WTC11 (cell line): ENCODE data around the gene MRNIP. TPM values are rescaled to one million over a fixed set of nuclear protein-coding genes. Genes with fewer than 3 reads are reported as not detected.

Source experiments
- ATAC-seq: fragments of 200-7000 bp; cut with Tn5 transposase; 2 replicates; pipeline ENCODE4 v1.10.0; 2021; ENCODE audit warnings: mild to moderate bottlenecking, moderate library complexity
- CTCF ChIA-PET: fragments of 300-600 bp; sonication (Branson Sonifier 250); formaldehyde crosslinking; loops from one replicate; lab custom pipeline; 2021; ENCODE audit warnings: antibody characterized with exemption; lab: Charles Lee
- POLR2A ChIA-PET: fragments of 350-600 bp; sonication (Branson Sonifier 250); formaldehyde crosslinking; loops from one replicate; lab custom pipeline; 2021; ENCODE audit warnings: antibody characterized with exemption; lab: Charles Lee
- DNase-seq: peaks from one replicate; pipeline ENCODE4 v3.0.0; 2021; ENCODE audit warnings: low spot score
- H3K27ac Mint-ChIP-seq: 2 replicates; pipeline ENCODE4 v1.8.0; 2021; ENCODE audit warnings: mixed read lengths
- H3K27me3 Mint-ChIP-seq: 2 replicates; pipeline ENCODE4 v1.8.0; 2021; ENCODE audit warnings: low read depth, mild to moderate bottlenecking, moderate library complexity, mixed read lengths
- H3K36me3 Mint-ChIP-seq: 2 replicates; pipeline ENCODE4 v1.8.0; 2021; ENCODE audit warnings: mixed read lengths
- H3K4me1 Mint-ChIP-seq: 2 replicates; pipeline ENCODE4 v1.8.0; 2022; ENCODE audit warnings: mixed read lengths
- H3K4me3 Mint-ChIP-seq: 2 replicates; pipeline ENCODE4 v1.8.0; 2021; ENCODE audit warnings: mild to moderate bottlenecking, moderate library complexity, mixed read lengths
- H3K9me3 Mint-ChIP-seq: 2 replicates; pipeline ENCODE4 v1.8.0; 2021; ENCODE audit warnings: mixed read lengths
- ELF4 ChIP-seq: sonication (generic); formaldehyde crosslinking; IDR thresholded peaks from 2 replicates; pipeline ENCODE4 v1.8.1; 2022; ENCODE audit warnings: low read depth, mild to moderate bottlenecking, moderate library complexity, missing genetic modification reagents
- ETV6 ChIP-seq: sonication (generic); formaldehyde crosslinking; IDR thresholded peaks from 2 replicates; pipeline ENCODE4 v1.8.1; 2022; ENCODE audit warnings: mild to moderate bottlenecking, missing genetic modification reagents
- FOXJ3 ChIP-seq: sonication (generic); formaldehyde crosslinking; IDR thresholded peaks from 2 replicates; pipeline ENCODE4 v1.9.0; 2021; ENCODE audit warnings: missing genetic modification reagents, mild to moderate bottlenecking, borderline replicate concordance
- FOXK1 ChIP-seq: sonication (generic); formaldehyde crosslinking; IDR thresholded peaks from 2 replicates; pipeline ENCODE4 v1.8.0; 2022; ENCODE audit warnings: mild to moderate bottlenecking, moderate library complexity, missing genetic modification reagents
- NR1H2 ChIP-seq: sonication (generic); formaldehyde crosslinking; IDR thresholded peaks from 2 replicates; pipeline ENCODE4 v1.9.0; 2021; ENCODE audit warnings: mild to moderate bottlenecking, moderate library complexity, missing genetic modification reagents
- PRRX2 ChIP-seq: fragments of 250-450 bp; sonication (Bioruptor Pico); IDR thresholded peaks from 2 replicates; pipeline ENCODE4 v1.8.0; 2021; ENCODE audit warnings: mild to moderate bottlenecking
- RELA ChIP-seq: sonication (generic); formaldehyde crosslinking; IDR thresholded peaks from 2 replicates; pipeline ENCODE4 v1.8.1; 2022; ENCODE audit warnings: missing genetic modification reagents, mild to moderate bottlenecking, borderline replicate concordance
- SMAD3 ChIP-seq: sonication (generic); formaldehyde crosslinking; IDR thresholded peaks from 2 replicates; pipeline ENCODE4 v1.8.0; 2022; ENCODE audit warnings: missing genetic modification reagents, mild to moderate bottlenecking, borderline replicate concordance
- SMAD4 ChIP-seq: sonication (generic); formaldehyde crosslinking; IDR thresholded peaks from 2 replicates; pipeline ENCODE4 v1.8.0; 2022; ENCODE audit warnings: mild to moderate bottlenecking, missing genetic modification reagents
- SOX15 ChIP-seq: fragments of 250-450 bp; sonication (Bioruptor Pico); IDR thresholded peaks from 2 replicates; pipeline ENCODE4 v1.9.0; 2021; ENCODE audit warnings: mild to moderate bottlenecking
- SP1 ChIP-seq: sonication (generic); formaldehyde crosslinking; conservative IDR thresholded peaks from 2 replicates; pipeline ENCODE4 v1.8.1; 2022; ENCODE audit warnings: missing genetic modification reagents
- ZNF263 ChIP-seq: sonication (generic); formaldehyde crosslinking; IDR thresholded peaks from 2 replicates; pipeline ENCODE4 v1.8.1; 2022; ENCODE audit warnings: low read depth, mild to moderate bottlenecking, moderate library complexity, missing genetic modification reagents
- ZNF416 ChIP-seq: fragments of 250-450 bp; sonication (Bioruptor Pico); IDR thresholded peaks from 2 replicates; pipeline ENCODE4 v1.9.0; 2021; ENCODE audit warnings: mild to moderate bottlenecking, inconsistent platforms
- total RNA-seq: library from RNA; stranded (reverse); gene quantifications from 3 replicates; pipeline ENCODE4 v1.2.3, GENCODE V29; 2021
- TF ChIP-seq, protein P1 (sequence below): sonication (generic); formaldehyde crosslinking; conservative IDR thresholded peaks from 2 replicates; pipeline ENCODE4 v1.8.1; 2023; ENCODE audit warnings: mild to moderate bottlenecking, low read depth, missing genetic modification reagents, moderate library complexity
- TF ChIP-seq, protein P2 (sequence below): sonication (generic); formaldehyde crosslinking; IDR thresholded peaks from 2 replicates; pipeline ENCODE4 v1.8.1; 2022; ENCODE audit warnings: low read depth, mild to moderate bottlenecking, moderate library complexity, missing genetic modification reagents, borderline replicate concordance
- TF ChIP-seq, protein P3 (sequence below): sonication (generic); formaldehyde crosslinking; IDR thresholded peaks from 2 replicates; pipeline ENCODE4 v1.8.1; 2022; ENCODE audit warnings: mild to moderate bottlenecking, missing genetic modification reagents, moderate library complexity, borderline replicate concordance
- TF ChIP-seq, protein P4 (sequence below): sonication (generic); formaldehyde crosslinking; conservative IDR thresholded peaks from 2 replicates; pipeline ENCODE4 v1.8.1; 2022; ENCODE audit warnings: mild to moderate bottlenecking, missing genetic modification reagents
- TF ChIP-seq, protein P5 (sequence below): fragments of 250-450 bp; sonication (Bioruptor Pico); IDR thresholded peaks from 2 replicates; pipeline ENCODE4 v1.9.0; 2021; ENCODE audit warnings: mild to moderate bottlenecking
- TF ChIP-seq, protein P6 (sequence below): sonication (generic); formaldehyde crosslinking; IDR thresholded peaks from 2 replicates; pipeline ENCODE4 v1.8.0; 2022; ENCODE audit warnings: mild to moderate bottlenecking, missing genetic modification reagents
- TF ChIP-seq, protein P7 (sequence below): fragments of 200-600 bp; IDR thresholded peaks from 2 replicates; pipeline ENCODE4 v1.8.0; 2022; ENCODE audit warnings: antibody characterized with exemption
- TF ChIP-seq, protein P8 (sequence below): sonication (generic); formaldehyde crosslinking; IDR thresholded peaks from 2 replicates; pipeline ENCODE4 v1.8.0; 2022; ENCODE audit warnings: mild to moderate bottlenecking, missing genetic modification reagents
- TF ChIP-seq, protein P9 (sequence below): sonication (generic); formaldehyde crosslinking; IDR thresholded peaks from 2 replicates; pipeline ENCODE4 v1.8.1; 2022; ENCODE audit warnings: mild to moderate bottlenecking, moderate library complexity, missing genetic modification reagents

MRNIP gene
- total RNA-seq, 1 experiment from 2014 or later: 42.0 TPM

DNA sequence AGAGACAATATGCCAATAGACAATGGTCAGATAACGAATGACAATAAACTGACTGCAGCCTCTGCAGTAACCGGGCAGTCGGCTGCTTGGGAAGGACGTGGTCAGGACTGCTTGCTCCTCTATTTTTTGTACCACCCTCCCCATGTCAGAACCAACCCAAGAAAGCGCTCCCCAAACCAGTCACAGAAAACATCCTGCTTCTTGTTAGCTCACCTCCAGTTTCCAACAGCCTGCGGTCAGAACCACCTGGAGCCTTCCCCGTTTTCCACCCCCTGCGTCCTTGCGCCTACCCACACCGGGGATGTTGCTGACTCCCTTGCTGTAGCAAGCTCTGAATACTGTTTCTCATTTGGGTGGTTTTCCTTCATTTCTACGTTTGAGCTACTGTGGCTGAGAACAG, 1.7 kb upstream of the MRNIP start (continued):
- TF ChIP-seq, protein P1, sequence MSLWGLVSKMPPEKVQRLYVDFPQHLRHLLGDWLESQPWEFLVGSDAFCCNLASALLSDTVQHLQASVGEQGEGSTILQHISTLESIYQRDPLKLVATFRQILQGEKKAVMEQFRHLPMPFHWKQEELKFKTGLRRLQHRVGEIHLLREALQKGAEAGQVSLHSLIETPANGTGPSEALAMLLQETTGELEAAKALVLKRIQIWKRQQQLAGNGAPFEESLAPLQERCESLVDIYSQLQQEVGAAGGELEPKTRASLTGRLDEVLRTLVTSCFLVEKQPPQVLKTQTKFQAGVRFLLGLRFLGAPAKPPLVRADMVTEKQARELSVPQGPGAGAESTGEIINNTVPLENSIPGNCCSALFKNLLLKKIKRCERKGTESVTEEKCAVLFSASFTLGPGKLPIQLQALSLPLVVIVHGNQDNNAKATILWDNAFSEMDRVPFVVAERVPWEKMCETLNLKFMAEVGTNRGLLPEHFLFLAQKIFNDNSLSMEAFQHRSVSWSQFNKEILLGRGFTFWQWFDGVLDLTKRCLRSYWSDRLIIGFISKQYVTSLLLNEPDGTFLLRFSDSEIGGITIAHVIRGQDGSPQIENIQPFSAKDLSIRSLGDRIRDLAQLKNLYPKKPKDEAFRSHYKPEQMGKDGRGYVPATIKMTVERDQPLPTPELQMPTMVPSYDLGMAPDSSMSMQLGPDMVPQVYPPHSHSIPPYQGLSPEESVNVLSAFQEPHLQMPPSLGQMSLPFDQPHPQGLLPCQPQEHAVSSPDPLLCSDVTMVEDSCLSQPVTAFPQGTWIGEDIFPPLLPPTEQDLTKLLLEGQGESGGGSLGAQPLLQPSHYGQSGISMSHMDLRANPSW (CRISPR knock-in tag): no peak

DNA sequence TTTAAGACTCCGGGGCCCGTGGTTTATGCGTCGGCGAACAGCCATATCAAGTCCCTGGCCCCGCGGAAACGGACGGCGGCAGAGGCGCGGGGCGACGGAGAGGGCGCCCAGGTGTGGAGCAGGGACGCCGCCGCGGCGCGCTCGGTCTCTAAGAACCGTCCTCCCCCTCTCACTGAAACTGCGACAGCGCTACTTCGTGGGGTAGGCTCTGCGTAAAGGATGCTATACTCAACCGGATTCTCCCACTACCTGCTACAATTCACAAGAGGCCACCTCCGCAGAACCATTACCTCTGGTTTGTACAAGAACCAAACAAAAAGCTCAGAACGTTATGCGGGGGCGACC, 404 bp downstream of the MRNIP start:
- H3K4me1 Mint-ChIP-seq: peaks cover 19% of the 10 kb centered on the region
- DNase-seq (peak; percentile 40), ATAC-seq (peak; percentile 36)
- POLR2A ChIA-PET: no interaction called here
- CTCF ChIA-PET: interaction anchor here (1.0 to 2.7 kb wide), 2 partner anchors 56 to 117 kb away, joined by 4 to 9 read pairs; no protein-coding TSS in a partner anchor
- H3K36me3 Mint-ChIP-seq: peaks cover 20% of the 10 kb centered on the region
- TF ChIP-seq SMAD4 (CRISPR knock-in tag) (no peak), ZNF263 (CRISPR knock-in tag) (no peak; the same call in 1 of the 2 replicates), NR1H2 (no peak), ETV6 (CRISPR knock-in tag) (no peak), ZNF416 (CRISPR knock-in tag) (no peak), SMAD3 (CRISPR knock-in tag) (no peak)
- TF ChIP-seq, protein P2, sequence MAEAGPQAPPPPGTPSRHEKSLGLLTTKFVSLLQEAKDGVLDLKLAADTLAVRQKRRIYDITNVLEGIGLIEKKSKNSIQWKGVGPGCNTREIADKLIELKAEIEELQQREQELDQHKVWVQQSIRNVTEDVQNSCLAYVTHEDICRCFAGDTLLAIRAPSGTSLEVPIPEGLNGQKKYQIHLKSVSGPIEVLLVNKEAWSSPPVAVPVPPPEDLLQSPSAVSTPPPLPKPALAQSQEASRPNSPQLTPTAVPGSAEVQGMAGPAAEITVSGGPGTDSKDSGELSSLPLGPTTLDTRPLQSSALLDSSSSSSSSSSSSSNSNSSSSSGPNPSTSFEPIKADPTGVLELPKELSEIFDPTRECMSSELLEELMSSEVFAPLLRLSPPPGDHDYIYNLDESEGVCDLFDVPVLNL (CRISPR knock-in tag): no peak
- peak overlapping the region; percentile 64 for H3K27ac Mint-ChIP-seq
- peak overlapping the region; percentile 94 for H3K4me3 Mint-ChIP-seq
- H3K27me3 Mint-ChIP-seq: no peaks in the 10 kb centered on the region; the same call in 1 of the 2 replicates
- H3K9me3 Mint-ChIP-seq: peaks cover 7% of the 10 kb centered on the region

DNA sequence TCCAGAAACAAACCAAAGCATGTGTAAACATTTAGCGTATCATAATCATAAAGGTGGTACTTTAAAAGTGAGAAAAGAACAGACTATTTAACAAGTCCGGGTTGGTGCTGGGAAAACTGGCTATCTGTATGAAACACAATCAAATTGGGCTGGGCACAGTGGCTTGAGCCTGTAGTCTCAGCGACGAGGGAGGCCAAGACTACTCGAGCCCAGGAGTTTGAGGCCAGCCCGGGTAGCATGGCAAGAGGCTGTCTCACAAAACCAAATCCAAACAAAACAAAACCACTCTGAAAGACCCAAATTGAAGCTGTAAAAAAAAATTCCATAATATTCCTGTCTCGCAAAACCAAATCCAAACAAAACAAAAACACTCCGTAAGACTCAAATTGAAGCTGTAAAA, 4.3 kb downstream of the MRNIP start:
- Mint-ChIP-seq H3K9me3 (no peaks in the 10 kb centered on the region), H3K27me3 (no peaks in the 10 kb centered on the region)
- no peak for TF ChIP-seq RELA
- TF ChIP-seq, protein P3, sequence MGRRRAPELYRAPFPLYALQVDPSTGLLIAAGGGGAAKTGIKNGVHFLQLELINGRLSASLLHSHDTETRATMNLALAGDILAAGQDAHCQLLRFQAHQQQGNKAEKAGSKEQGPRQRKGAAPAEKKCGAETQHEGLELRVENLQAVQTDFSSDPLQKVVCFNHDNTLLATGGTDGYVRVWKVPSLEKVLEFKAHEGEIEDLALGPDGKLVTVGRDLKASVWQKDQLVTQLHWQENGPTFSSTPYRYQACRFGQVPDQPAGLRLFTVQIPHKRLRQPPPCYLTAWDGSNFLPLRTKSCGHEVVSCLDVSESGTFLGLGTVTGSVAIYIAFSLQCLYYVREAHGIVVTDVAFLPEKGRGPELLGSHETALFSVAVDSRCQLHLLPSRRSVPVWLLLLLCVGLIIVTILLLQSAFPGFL (CRISPR knock-in tag): no peak
- no peak for TF ChIP-seq NR1H2
- no peak for TF ChIP-seq SOX15 (CRISPR knock-in tag)
- no peak for TF ChIP-seq FOXK1 (CRISPR knock-in tag)
- TF ChIP-seq, protein P4, sequence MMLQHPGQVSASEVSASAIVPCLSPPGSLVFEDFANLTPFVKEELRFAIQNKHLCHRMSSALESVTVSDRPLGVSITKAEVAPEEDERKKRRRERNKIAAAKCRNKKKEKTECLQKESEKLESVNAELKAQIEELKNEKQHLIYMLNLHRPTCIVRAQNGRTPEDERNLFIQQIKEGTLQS (CRISPR knock-in tag): no peak
- TF ChIP-seq, protein P5, sequence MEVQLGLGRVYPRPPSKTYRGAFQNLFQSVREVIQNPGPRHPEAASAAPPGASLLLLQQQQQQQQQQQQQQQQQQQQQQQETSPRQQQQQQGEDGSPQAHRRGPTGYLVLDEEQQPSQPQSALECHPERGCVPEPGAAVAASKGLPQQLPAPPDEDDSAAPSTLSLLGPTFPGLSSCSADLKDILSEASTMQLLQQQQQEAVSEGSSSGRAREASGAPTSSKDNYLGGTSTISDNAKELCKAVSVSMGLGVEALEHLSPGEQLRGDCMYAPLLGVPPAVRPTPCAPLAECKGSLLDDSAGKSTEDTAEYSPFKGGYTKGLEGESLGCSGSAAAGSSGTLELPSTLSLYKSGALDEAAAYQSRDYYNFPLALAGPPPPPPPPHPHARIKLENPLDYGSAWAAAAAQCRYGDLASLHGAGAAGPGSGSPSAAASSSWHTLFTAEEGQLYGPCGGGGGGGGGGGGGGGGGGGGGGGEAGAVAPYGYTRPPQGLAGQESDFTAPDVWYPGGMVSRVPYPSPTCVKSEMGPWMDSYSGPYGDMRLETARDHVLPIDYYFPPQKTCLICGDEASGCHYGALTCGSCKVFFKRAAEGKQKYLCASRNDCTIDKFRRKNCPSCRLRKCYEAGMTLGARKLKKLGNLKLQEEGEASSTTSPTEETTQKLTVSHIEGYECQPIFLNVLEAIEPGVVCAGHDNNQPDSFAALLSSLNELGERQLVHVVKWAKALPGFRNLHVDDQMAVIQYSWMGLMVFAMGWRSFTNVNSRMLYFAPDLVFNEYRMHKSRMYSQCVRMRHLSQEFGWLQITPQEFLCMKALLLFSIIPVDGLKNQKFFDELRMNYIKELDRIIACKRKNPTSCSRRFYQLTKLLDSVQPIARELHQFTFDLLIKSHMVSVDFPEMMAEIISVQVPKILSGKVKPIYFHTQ (CRISPR knock-in tag): no peak
- TF ChIP-seq, protein P6, sequence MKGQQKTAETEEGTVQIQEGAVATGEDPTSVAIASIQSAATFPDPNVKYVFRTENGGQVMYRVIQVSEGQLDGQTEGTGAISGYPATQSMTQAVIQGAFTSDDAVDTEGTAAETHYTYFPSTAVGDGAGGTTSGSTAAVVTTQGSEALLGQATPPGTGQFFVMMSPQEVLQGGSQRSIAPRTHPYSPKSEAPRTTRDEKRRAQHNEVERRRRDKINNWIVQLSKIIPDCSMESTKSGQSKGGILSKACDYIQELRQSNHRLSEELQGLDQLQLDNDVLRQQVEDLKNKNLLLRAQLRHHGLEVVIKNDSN (CRISPR knock-in tag): no peak
- no peak for TF ChIP-seq SP1 (CRISPR knock-in tag)
- no peak for TF ChIP-seq ELF4 (CRISPR knock-in tag)
- TF ChIP-seq PRRX2 (CRISPR knock-in tag): no peak
- TF ChIP-seq, protein P7, sequence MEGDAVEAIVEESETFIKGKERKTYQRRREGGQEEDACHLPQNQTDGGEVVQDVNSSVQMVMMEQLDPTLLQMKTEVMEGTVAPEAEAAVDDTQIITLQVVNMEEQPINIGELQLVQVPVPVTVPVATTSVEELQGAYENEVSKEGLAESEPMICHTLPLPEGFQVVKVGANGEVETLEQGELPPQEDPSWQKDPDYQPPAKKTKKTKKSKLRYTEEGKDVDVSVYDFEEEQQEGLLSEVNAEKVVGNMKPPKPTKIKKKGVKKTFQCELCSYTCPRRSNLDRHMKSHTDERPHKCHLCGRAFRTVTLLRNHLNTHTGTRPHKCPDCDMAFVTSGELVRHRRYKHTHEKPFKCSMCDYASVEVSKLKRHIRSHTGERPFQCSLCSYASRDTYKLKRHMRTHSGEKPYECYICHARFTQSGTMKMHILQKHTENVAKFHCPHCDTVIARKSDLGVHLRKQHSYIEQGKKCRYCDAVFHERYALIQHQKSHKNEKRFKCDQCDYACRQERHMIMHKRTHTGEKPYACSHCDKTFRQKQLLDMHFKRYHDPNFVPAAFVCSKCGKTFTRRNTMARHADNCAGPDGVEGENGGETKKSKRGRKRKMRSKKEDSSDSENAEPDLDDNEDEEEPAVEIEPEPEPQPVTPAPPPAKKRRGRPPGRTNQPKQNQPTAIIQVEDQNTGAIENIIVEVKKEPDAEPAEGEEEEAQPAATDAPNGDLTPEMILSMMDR: no peak
- TF ChIP-seq, protein P8, sequence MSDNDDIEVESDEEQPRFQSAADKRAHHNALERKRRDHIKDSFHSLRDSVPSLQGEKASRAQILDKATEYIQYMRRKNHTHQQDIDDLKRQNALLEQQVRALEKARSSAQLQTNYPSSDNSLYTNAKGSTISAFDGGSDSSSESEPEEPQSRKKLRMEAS (CRISPR knock-in tag): no peak
- no peak for TF ChIP-seq FOXJ3 (CRISPR knock-in tag)
- TF ChIP-seq, protein P9, sequence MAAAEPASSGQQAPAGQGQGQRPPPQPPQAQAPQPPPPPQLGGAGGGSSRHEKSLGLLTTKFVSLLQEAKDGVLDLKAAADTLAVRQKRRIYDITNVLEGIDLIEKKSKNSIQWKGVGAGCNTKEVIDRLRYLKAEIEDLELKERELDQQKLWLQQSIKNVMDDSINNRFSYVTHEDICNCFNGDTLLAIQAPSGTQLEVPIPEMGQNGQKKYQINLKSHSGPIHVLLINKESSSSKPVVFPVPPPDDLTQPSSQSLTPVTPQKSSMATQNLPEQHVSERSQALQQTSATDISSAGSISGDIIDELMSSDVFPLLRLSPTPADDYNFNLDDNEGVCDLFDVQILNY (CRISPR knock-in tag): no peak

More for the DNA sequence above, 4.3 kb downstream of the MRNIP start:
- CTCF ChIA-PET: interaction anchor here (1.3 kb wide), 1 partner anchor 52 kb away, joined by 3 read pairs; no protein-coding TSS in a partner anchor
- H3K36me3 Mint-ChIP-seq: peaks cover 12% of the 10 kb centered on the region
- no peak for DNase-seq
- H3K4me3 Mint-ChIP-seq: no peak overlapping the region
- POLR2A ChIA-PET: no interaction called here
- no peak overlapping the region for H3K27ac Mint-ChIP-seq
- peaks cover 11% of the 10 kb centered on the region for H3K4me1 Mint-ChIP-seq
- no peak for ATAC-seq
